Endothelial cell of umbilical vein (primary cell): ENCODE results near the gene TMEM200B. TPM values are rescaled to one million over a fixed set of nuclear protein-coding genes. Genes with fewer than 3 reads are reported as not detected.

Experiments
- BruUV-seq: library from RNA; stranded (reverse); fragments of 400-500 nt; replicated peaks from 2 replicates; lab custom pipeline; 2021; lab: Mats Ljungman, UMichigan
- CTCF ChIA-PET: fragments of 300-600, 350-600 bp; sonication (Branson Sonifier 250); formaldehyde crosslinking; loops from one replicate; lab custom pipeline; 2021; ENCODE audit warnings: antibody characterized with exemption, inconsistent platforms; lab: Charles Lee
- POLR2A ChIA-PET: fragments of 300-600, 350-600 bp; sonication (Branson Sonifier 250); formaldehyde crosslinking; loops from one replicate; lab custom pipeline; 2021; ENCODE audit warnings: antibody characterized with exemption, inconsistent platforms; lab: Charles Lee
- DNase-seq: peaks from one replicate; pipeline ENCODE4 v3.0.0-alpha.2; 2011; ENCODE audit warnings: low read depth, low spot score
- FAIRE-seq: peaks from 2 replicates; lab custom pipeline; 2011; peaks lifted over from hg19 to GRCh38; lab: Jason Lieb, UNC
- H2AFZ ChIP-seq: 2 replicates; pipeline ENCODE4 v1.6.0; 2012; ENCODE audit warnings: low read depth, low read length, control low read depth, inconsistent platforms
- H3K27ac ChIP-seq: 2 replicates; pipeline ENCODE4 v1.5.1; 2011; ENCODE audit warnings: low read depth, mild to moderate bottlenecking, control low read depth, low read length, moderate library complexity; ENCODE audit not compliant: insufficient read depth
- H3K27me3 ChIP-seq, 2 experiments: 2 replicates each; pipeline versions ENCODE4 v1.6.0 to v1.6.1; 2011; ENCODE audit warnings: low read length in 2 of 2, mixed read lengths in 1 of 2; ENCODE audit not compliant: control insufficient read depth in 2 of 2, insufficient read depth in 2 of 2
- H3K36me3 ChIP-seq, 2 experiments: 2 replicates in 1 of 2; 3 replicates in 1 of 2; pipeline ENCODE4 v1.5.1; 2011; ENCODE audit warnings: low read length in 2 of 2, mild to moderate bottlenecking in 1 of 2, moderate library complexity in 1 of 2; ENCODE audit not compliant: control insufficient read depth in 2 of 2, insufficient read depth in 2 of 2; ENCODE audit errors: extremely low read depth in 1 of 2
- H3K4me1 ChIP-seq: 3 replicates; pipeline ENCODE4 v1.5.1; 2011; ENCODE audit warnings: mild to moderate bottlenecking, low read length; ENCODE audit not compliant: control insufficient read depth, insufficient read depth; ENCODE audit errors: extremely low read depth
- H3K4me2 ChIP-seq: 2 replicates; pipeline ENCODE4 v1.6.1; 2011; ENCODE audit warnings: low read length, control low read depth, mixed read lengths; ENCODE audit not compliant: insufficient read depth
- H3K4me3 ChIP-seq, 3 experiments: fragments of 200-600 bp in 1 of 3; sonication (generic), shearing (Covaris generic) in 1 of 3; replicated peaks in 1 of 3; 2 replicates each; pipeline ENCODE4 v1.5.1; 2011 to 2016; ENCODE audit warnings: control low read depth in 3 of 3, low read length in 3 of 3, mild to moderate bottlenecking in 2 of 3, inconsistent platforms in 1 of 3, low read depth in 1 of 3, moderate library complexity in 1 of 3; ENCODE audit not compliant: insufficient read depth in 1 of 3
- H3K79me2 ChIP-seq: 2 replicates; pipeline ENCODE4 v1.6.0; 2012; ENCODE audit warnings: low read length, inconsistent platforms; ENCODE audit not compliant: control insufficient read depth, insufficient read depth
- H3K9ac ChIP-seq: replicated peaks from 2 replicates; pipeline ENCODE3; 2011; ENCODE audit warnings: low read length, control low read depth; ENCODE audit not compliant: insufficient read depth; ENCODE audit errors: extremely low read depth
- H3K9me1 ChIP-seq: replicated peaks from 3 replicates; pipeline ENCODE4 v1.6.0; 2011; ENCODE audit warnings: mild to moderate bottlenecking, low read length; ENCODE audit not compliant: control insufficient read depth, insufficient read depth; ENCODE audit errors: extremely low read depth
- H3K9me3 ChIP-seq: replicated peaks from 2 replicates; pipeline ENCODE4 v1.5.1; 2012; ENCODE audit warnings: low read length, inconsistent platforms; ENCODE audit not compliant: control insufficient read depth, insufficient read depth
- H4K20me1 ChIP-seq: replicated peaks from 2 replicates; pipeline ENCODE3; 2011; ENCODE audit warnings: mild to moderate bottlenecking, low read length; ENCODE audit not compliant: control insufficient read depth, insufficient read depth; ENCODE audit errors: extremely low read depth
- CTCF ChIP-seq, 2 donors: IDR thresholded peaks; 1 replicate in 1 of 2; 2 replicates in 1 of 2; pipeline ENCODE4 v1.5.1; 2011; ENCODE audit warnings: low read length in 2 of 2, mild to moderate bottlenecking in 2 of 2, moderate library complexity in 2 of 2, control low read depth in 1 of 2, inconsistent platforms in 1 of 2, low read depth in 1 of 2; ENCODE audit not compliant: insufficient read depth in 1 of 2; ENCODE audit errors: extremely low read depth in 1 of 2
- EZH2 ChIP-seq: IDR thresholded peaks from 2 replicates; pipeline ENCODE4 v1.6.1; 2012; ENCODE audit warnings: borderline replicate concordance, low read depth, mild to moderate bottlenecking, moderate library complexity, low read length, inconsistent platforms; ENCODE audit not compliant: severe bottlenecking
- FOS ChIP-seq: IDR thresholded peaks from 2 replicates; pipeline ENCODE4 v1.6.1; 2011; ENCODE audit warnings: mild to moderate bottlenecking, low read length, moderate library complexity, borderline replicate concordance; ENCODE audit not compliant: insufficient read depth
- GATA2 ChIP-seq: IDR thresholded peaks from 2 replicates; pipeline ENCODE4 v1.7.0; 2011; ENCODE audit warnings: low read depth, mild to moderate bottlenecking, moderate library complexity, mixed read lengths, low read length; ENCODE audit not compliant: insufficient read length, insufficient read depth
- JUN ChIP-seq: IDR thresholded peaks from 2 replicates; pipeline ENCODE4 v1.6.1; 2011; ENCODE audit warnings: borderline replicate concordance, low read depth; ENCODE audit not compliant: insufficient read length, insufficient read depth
- MAX ChIP-seq: IDR thresholded peaks from 2 replicates; pipeline ENCODE4 v1.6.1; 2011; ENCODE audit not compliant: insufficient read depth, insufficient read length
- MYC ChIP-seq: IDR thresholded peaks from one replicate; pipeline ENCODE4 v1.6.1; 2011; ENCODE audit warnings: mild to moderate bottlenecking, low read depth, low read length
- POLR2A ChIP-seq: IDR thresholded peaks from 2 replicates; pipeline ENCODE4 v1.6.1; 2012; ENCODE audit warnings: low read depth, mild to moderate bottlenecking, control low read depth, low read length
- POLR2AphosphoS5 ChIP-seq: IDR thresholded peaks from 2 replicates; pipeline ENCODE4 v1.6.1; 2012; ENCODE audit warnings: low read depth, mild to moderate bottlenecking, control low read depth, low read length, moderate library complexity; ENCODE audit not compliant: insufficient read depth
- dilution Hi-C: fragments of 300-500 bp; cut with MboI; formaldehyde crosslinking; loops from one replicate; pipeline ENCODE4 v1.15.0; 2019; ENCODE audit warnings: low sequenced_read_pairs; ENCODE audit not compliant: extremely low pct_ligation_motif_present
- intact Hi-C: fragments of 100-400 bp; cut with micrococcal nuclease; formaldehyde crosslinking; loops from one replicate; pipeline ENCODE4 v1.10.0; 2022
- polyA plus RNA-seq, 4 experiments: library from polyadenylated mRNA; depleted of rRNA in 3 of 4; stranded (reverse) in 3 of 4; unstranded in 1 of 4; fragments of >200 nt; gene quantifications; 2 replicates each; pipeline versions ENCODE4 v1.2.1 to v1.2.3, GENCODE V29; 2011 to 2012; ENCODE audit warnings: missing spikeins in 1 of 4
- small RNA-seq: library from RNA; depleted of rRNA; stranded (forward); fragments of <200 nt; gene quantifications from one replicate; pipeline ENCODE3, GENCODE V24; 2012; ENCODE audit warnings: low replicate concordance, low read depth; ENCODE audit not compliant: insufficient read depth, insufficient read length
- total RNA-seq: library from RNA; stranded (reverse); gene quantifications from 2 replicates; pipeline ENCODE4 v1.2.3, GENCODE V29; 2021

The TMEM200B gene
- total and polyA plus RNA-seq, 2 donors (not counting 3 experiments of a cell fraction or from before 2014, with no cell fraction given), result 0.72 to 1.6 TPM

GRCh38 chr1:29077155-29077554, 46.5 kb downstream of the TMEM200B start:
- no peak overlapping the region for H3K27ac ChIP-seq
- H3K9me3 ChIP-seq, result no peaks in the 10 kb centered on the region
- no peak for TF ChIP-seq JUN
- no peak for TF ChIP-seq EZH2
- TF ChIP-seq POLR2AphosphoS5, result no peak
- TF ChIP-seq MAX, result no peak
- no peak for TF ChIP-seq FOS
- TF ChIP-seq GATA2, result no peak
- TF ChIP-seq CTCF (IDR thresholded peaks at IDR 0.05; ENCODE audit: extremely low read depth in 1 of 2, insufficient read depth in 1 of 2, low read depth in 1 of 2, low read length in 2 of 2), result no peak
- no peak for TF ChIP-seq MYC
- no peak for TF ChIP-seq POLR2A
- H3K4me2 ChIP-seq, result no peak overlapping the region
- dilution Hi-C loops, result no loop called here
- no peak overlapping the region for H3K9ac ChIP-seq
- DNase-seq (no peak), FAIRE-seq (no peak)
- H3K4me3 ChIP-seq, result no peak overlapping the region
- intact Hi-C loops, result no loop called here
- no peak overlapping the region for H2AFZ ChIP-seq
- H3K9me1 ChIP-seq, result no peaks in the 10 kb centered on the region
- no peaks in the 10 kb centered on the region for H3K4me1 ChIP-seq
- CTCF ChIA-PET, result interaction anchor here (1.0 to 1.6 kb wide), 3 partner anchors 14 to 195 kb away, joined by 3 to 4 read pairs (median 3); no protein-coding TSS in a partner anchor
- H4K20me1 ChIP-seq, result no peaks in the 10 kb centered on the region
- BruUV-seq, result no TSS peak
- H3K36me3 ChIP-seq, result no peaks in the 10 kb centered on the region
- no peaks in the 10 kb centered on the region for H3K79me2 ChIP-seq
- POLR2A ChIA-PET, result no interaction called here
- no peaks in the 10 kb centered on the region for H3K27me3 ChIP-seq

Small RNA genes within 50 kb of the gene (small RNA-seq; reads per million reads assigned to genes)
- not detected for gene RF02271

Other genes starting within 250 kb of the TMEM200B start
- gene EPB41, start 209.3 kb downstream of the TMEM200B start, total RNA-seq, result 39.7 and 45.7 TPM in 2 replicates
- 20.2 and 22.3 TPM in 2 replicates for gene EPB41, start 209.3 kb downstream of the TMEM200B start, polyA plus RNA-seq
- gene SRSF4, start 58.0 kb upstream of the TMEM200B start, total RNA-seq, result 92.9 and 108 TPM in 2 replicates
- gene SRSF4, start 58.0 kb upstream of the TMEM200B start, polyA plus RNA-seq, result 31.1 and 45.6 TPM in 2 replicates
- gene MECR, start 107.0 kb upstream of the TMEM200B start, total RNA-seq, result 30.1 and 33.5 TPM in 2 replicates
- 24.6 and 30.9 TPM in 2 replicates for gene MECR, start 107.0 kb upstream of the TMEM200B start, polyA plus RNA-seq
- gene PTPRU, start 112.6 kb upstream of the TMEM200B start, total RNA-seq, result 2.6 and 3.3 TPM in 2 replicates
- 0.58 and 0.72 TPM in 2 replicates for gene PTPRU, start 112.6 kb upstream of the TMEM200B start, polyA plus RNA-seq